Measurements from ENCODE around the gene STRA6.
"Not testable (repeated sequence)": the region's sequence is repeated elsewhere in the genome, so short reads cannot be mapped to it uniquely, and the experiment has no call there.

STRA6 gene

GRCh38 chr15:74179983-74180880 lies 22.4 kb downstream of the STRA6 start:
- no peak for DNase-seq

DNA sequence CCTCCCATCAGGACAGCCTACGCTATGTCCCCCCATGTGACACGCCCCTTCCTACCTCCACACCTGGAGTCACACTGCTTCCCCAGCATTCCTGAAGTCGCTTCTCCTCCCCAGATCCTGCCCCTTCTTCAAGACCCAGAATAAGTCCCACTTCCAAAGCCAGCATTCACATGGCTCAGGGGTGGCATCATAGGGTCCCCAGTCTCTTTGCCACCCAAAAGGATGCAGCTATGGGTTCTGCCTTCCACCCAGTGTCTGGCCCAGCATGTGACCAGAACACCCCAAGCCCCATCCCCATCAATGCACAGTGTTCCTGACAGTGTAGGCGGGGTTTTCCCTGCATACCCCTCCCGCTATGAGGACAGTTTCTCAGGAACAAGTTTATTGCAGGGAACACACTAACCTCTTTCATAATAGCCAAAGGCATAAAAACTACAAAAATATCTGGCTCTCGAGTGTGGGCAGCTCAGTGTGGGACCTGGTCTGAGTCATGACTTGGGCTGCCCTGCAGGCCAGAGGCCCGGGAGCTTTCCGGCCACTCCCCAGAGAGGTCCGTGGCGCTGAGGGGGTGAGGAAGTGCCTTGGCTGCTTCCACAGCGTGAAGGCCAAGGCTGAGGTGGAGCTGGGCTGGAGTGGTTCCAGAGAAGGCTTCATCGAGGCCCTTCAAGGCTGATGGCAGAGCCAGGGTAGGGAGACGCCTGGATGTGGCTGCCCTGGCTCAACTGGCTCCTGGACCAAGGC lies 23.3 kb downstream of the STRA6 start:
- DNase-seq = no peak

DNA sequence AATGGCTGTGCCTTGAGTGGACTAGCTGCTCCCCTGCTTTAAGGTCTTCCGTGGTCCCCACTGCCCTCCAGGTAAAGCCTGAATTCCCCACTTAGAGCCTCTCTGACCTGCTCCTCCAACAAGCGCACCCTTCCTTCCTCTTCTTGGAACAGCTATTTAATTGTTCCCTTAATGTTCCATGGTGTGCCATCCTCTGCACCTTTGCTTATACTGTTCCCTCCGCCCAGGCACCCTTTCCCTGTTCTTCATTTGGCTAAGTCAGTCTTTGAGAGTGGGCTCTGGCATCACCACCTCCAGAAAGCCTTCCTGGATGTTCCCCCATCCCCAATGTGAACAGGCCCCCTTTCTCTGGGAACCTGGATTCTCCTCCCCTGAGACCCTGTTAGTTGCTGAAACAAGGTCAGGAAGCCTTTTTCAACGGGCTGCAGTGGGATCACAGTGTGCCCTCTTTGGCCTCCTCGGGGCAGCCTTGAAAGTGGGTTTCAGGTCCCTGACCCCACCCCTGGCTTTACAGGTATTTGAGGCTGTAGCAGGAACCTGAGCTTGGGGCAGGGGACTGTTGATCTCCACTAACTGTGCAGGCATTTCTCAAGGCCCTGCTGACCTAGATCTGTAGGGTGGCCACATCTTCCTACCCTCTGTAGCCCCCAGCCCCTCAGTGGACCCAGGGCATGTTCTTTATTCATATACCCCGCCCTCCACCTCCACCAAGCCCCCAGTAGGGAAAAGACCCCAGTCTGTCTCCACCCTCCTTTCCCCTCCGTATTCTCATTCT lies 24.1 kb downstream of the STRA6 start:
- no peak for DNase-seq

- DNase-seq = no peak
Measured at GRCh38 chr15:74176262-74177214, 26.0 kb downstream of the STRA6 start.

DNA sequence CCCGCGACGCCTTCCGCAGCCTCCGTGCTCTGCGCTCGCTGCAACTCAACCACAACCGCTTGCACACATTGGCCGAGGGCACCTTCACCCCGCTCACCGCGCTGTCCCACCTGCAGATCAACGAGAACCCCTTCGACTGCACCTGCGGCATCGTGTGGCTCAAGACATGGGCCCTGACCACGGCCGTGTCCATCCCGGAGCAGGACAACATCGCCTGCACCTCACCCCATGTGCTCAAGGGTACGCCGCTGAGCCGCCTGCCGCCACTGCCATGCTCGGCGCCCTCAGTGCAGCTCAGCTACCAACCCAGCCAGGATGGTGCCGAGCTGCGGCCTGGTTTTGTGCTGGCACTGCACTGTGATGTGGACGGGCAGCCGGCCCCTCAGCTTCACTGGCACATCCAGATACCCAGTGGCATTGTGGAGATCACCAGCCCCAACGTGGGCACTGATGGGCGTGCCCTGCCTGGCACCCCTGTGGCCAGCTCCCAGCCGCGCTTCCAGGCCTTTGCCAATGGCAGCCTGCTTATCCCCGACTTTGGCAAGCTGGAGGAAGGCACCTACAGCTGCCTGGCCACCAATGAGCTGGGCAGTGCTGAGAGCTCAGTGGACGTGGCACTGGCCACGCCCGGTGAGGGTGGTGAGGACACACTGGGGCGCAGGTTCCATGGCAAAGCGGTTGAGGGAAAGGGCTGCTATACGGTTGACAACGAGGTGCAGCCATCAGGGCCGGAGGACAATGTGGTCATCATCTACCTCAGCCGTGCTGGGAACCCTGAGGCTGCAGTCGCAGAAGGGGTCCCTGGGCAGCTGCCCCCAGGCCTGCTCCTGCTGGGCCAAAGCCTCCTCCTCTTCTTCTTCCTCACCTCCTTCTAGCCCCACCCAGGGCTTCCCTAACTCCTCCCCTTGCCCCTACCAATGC lies 27.1 kb downstream of the STRA6 start:
- no peak for DNase-seq

- no peak for DNase-seq
Measured at GRCh38 chr15:74174958-74175253, 27.7 kb downstream of the STRA6 start.

- DNase-seq = no peak
Measured at GRCh38 chr15:74174219-74174957, 28.2 kb downstream of the STRA6 start.

GRCh38 chr15:74173380-74174218 lies 29.0 kb downstream of the STRA6 start, which contains the start of gene ISLR:
Gene ISLR (plus strand): TSS chr15:74173710. CDS start chr15:74174859, 1,149 bp downstream.
- DNase-seq = peak; percentile 15

GRCh38 chr15:74172701-74173379 lies 29.7 kb downstream of the STRA6 start:
- no peak for DNase-seq

DNA sequence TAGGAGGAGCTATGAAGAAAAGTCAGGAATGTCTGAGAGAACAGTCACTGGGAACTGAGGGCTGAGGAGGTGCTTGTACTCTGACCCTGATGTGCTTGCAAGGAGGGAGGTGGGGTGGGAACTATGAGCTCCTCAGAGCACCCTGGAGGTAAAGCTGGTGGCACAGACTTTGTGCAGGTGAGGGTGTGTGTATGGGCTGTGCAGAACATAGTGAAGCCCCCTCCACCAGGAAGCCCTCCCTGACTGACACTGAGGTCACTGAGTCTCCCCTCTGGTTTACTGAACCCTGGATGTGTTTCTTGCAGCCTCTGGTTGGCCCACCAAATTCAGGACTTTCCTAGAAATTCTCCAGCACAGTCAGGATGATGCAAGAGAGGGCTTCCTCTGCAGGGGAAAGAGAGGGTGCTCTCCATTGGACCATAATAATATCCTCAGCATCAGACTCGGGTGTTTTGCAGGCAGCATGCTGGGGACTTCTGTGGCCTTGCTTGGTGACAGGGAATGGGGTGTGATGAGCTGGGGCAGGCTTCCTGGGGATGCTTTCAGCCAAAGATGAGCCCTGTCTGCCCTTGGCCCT lies 30.5 kb downstream of the STRA6 start:
- no peak for DNase-seq

- DNase-seq = no peak
Measured at GRCh38 chr15:74170875-74171578, 31.6 kb downstream of the STRA6 start.

DNA sequence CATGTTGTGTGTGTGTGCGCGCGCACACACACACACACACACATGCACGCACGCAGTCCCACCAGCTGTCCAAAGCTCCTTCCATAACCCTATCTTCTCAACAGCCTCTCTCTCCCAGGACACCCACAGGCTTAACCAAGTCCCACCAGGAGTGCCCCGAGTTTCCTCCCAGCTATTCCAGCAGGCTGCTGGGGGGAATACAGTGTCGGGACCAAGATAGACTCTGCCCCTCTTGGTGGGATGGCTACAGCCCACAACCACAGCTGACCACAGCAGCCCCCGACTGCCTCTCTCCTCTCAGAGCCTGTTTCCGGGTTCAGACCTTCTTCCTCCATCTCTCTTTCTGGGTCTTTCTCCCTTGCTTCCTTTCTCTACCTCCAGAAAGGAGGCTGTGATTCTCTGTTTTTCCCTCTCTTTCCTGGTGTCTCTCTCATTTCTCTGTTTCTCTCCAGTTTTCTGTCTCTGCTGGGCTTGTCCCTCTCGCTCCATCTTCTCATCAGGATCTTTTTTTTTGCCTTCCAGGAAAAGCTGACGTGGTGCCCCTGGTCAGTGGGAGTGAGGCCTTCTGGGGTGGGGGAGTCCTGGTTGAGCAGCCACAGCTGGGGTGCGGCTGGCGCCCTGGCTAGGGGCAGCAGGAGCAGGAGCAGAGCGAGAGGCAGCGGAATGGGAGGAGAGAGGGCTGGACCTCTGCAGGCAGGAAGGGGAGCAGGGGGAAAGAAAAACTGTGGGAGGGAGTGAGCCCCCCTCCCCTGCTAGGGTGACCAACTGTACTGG lies 32.3 kb downstream of the STRA6 start:
- DNase-seq = no peak

GRCh38 chr15:74168711-74169126 lies 33.9 kb downstream of the STRA6 start:
- no peak for DNase-seq

- no peak for DNase-seq
Measured at GRCh38 chr15:74167891-74168331, 34.7 kb downstream of the STRA6 start.

GRCh38 chr15:74165461-74165860 lies 37.1 kb downstream of the STRA6 start:
- no peak for DNase-seq

- DNase-seq = not testable (repeated sequence)
Measured at GRCh38 chr15:74162195-74162536, 40.4 kb downstream of the STRA6 start.

DNA sequence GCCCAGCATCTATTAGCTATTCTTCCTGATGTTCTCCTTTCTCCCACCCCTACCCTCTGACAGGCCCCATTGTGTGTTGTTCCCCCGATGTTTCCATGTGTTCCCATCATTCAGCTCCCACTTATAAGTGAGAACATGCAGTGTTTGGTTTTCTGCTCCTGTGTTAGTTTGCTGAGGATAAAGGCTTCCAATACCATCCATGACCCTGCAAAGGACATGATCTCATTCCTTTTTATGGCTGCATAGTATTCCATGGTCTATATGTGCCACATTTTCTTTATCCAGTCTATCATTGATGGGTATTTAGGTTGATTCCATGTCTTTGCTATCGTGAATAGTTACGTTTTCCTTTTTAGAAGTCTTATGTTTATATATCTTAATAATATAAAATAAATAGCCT lies 42.2 kb downstream of the STRA6 start:
- DNase-seq = not testable (repeated sequence)
